HFF-Myc (cell line): ENCODE results near the gene PPFIA1.

ENCODE experiments used
- DNase-seq: peaks from one replicate; pipeline ENCODE4 v3.0.0-alpha.2; 2011; ENCODE audit warnings: low read depth; ENCODE audit errors: extremely low read depth
- H3K4me3 ChIP-seq: replicated peaks from 2 replicates; pipeline ENCODE4 v1.5.1; 2011; ENCODE audit warnings: low read depth, mild to moderate bottlenecking, control low read depth, low read length
- TF ChIP-seq, protein P1 (sequence below): IDR thresholded peaks from 2 replicates; pipeline ENCODE4 v1.5.1; 2012; ENCODE audit warnings: mild to moderate bottlenecking, low read depth, low read length, control low read depth; ENCODE audit errors: missing control alignments

Gene PPFIA1

GRCh38 chr11:70263363-70263762 is 7.1 kb upstream of the PPFIA1 start:
- no peak for DNase-seq
- H3K4me3 ChIP-seq, result no peak overlapping the region
- TF ChIP-seq, protein P1, sequence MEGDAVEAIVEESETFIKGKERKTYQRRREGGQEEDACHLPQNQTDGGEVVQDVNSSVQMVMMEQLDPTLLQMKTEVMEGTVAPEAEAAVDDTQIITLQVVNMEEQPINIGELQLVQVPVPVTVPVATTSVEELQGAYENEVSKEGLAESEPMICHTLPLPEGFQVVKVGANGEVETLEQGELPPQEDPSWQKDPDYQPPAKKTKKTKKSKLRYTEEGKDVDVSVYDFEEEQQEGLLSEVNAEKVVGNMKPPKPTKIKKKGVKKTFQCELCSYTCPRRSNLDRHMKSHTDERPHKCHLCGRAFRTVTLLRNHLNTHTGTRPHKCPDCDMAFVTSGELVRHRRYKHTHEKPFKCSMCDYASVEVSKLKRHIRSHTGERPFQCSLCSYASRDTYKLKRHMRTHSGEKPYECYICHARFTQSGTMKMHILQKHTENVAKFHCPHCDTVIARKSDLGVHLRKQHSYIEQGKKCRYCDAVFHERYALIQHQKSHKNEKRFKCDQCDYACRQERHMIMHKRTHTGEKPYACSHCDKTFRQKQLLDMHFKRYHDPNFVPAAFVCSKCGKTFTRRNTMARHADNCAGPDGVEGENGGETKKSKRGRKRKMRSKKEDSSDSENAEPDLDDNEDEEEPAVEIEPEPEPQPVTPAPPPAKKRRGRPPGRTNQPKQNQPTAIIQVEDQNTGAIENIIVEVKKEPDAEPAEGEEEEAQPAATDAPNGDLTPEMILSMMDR, result no peak

DNA sequence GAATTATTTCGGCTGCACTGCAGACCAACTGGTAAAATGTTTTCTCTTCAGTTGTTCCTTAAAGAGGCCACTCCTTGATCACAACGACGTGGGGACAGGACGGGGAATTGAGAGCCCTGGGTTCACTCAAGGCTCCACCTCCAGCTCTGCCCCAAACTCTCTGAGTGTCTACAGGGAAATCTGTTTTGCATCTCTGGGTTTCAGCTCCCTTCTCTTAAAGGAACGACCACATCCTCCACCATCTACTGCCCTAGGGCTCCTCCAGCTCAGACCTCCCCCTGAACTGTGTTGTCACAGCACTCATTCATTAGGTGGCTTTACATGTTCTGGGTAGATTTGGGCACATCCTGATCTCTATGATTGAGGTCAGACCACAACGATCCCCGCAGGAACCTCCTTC is 5.1 kb upstream of the PPFIA1 start:
- TF ChIP-seq, protein P1, result no peak
- no peak for DNase-seq
- H3K4me3 ChIP-seq, result no peak overlapping the region

- H3K4me3 ChIP-seq, result no peak overlapping the region
- TF ChIP-seq, protein P1, result no peak
- no peak for DNase-seq
These were observed 3.0 kb upstream of the PPFIA1 start for GRCh38 chr11:70267405-70267950.

GRCh38 chr11:70268526-70268925 is 2.0 kb upstream of the PPFIA1 start:
- no peak for DNase-seq
- no peak overlapping the region for H3K4me3 ChIP-seq
- TF ChIP-seq, protein P1, result no peak

DNA sequence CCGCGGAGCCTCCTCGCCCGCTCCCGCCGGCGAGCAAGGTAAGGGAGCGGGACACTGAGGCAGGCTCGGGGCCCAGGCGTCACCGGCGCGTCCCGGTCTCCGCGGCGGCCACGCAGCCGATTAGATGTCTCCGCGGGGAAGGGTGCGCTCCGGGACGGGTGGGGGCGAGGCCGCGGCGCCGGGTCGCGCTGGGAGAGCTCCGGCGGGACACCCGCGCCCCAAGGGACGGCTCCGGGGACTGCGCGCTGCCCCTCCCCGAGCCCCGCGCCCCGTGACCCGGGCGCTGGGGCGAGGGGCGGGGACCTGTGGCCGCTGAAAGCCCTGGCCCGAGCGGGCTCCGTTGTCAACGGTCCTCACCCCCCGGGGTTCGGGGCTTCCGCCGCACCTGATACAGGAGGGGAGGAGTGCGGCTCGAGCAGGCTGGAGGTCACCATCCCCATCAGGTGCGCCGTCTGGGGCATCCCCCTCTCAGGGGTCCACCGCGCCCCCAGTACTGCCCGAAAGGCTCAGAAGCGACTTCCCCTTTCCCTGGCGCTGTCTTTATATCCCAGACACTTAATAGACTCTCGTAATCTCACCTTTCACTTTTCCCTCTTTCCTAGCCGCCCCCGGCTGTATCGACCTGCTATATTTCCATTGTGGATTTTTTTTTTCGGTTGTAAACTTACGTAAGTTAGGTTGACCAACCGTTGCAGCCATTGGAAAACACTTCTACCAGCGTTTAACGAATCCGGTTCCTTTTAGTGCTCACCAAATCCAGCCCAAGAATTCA is 573 bp downstream of the PPFIA1 start:
- TF ChIP-seq, protein P1, result no peak
- no peak for DNase-seq
- peak overlapping the region; percentile 83 for H3K4me3 ChIP-seq

GRCh38 chr11:70271649-70271953 is 1.1 kb downstream of the PPFIA1 start:
- H3K4me3 ChIP-seq, result peak overlapping the region; percentile 83
- TF ChIP-seq, protein P1, result no peak
- no peak for DNase-seq
